Suprapubic skin (tissue), 4 donors: ENCODE data around the gene PHLDB2.

Source experiments
- CTCF ChIP-seq, 2 donors: fragments of 200-600 bp in 1 of 2; fragments of 450-650 bp in 1 of 2; sonication (generic) in 1 of 2; IDR thresholded peaks; one replicate each; pipeline ENCODE4 v1.5.1; 2016 to 2019; ENCODE audit warnings: antibody characterized with exemption in 2 of 2, mild to moderate bottlenecking in 1 of 2, moderate library complexity in 1 of 2
- EP300 ChIP-seq: sonication (generic); formaldehyde crosslinking; IDR thresholded peaks from one replicate; pipeline ENCODE4 v1.6.1; 2017; ENCODE audit warnings: antibody characterized with exemption
- POLR2A ChIP-seq, 2 donors: fragments of 450-650 bp; IDR thresholded peaks; one replicate each; pipeline ENCODE4 v1.6.1; 2017; ENCODE audit warnings: antibody characterized with exemption in 2 of 2, mild to moderate bottlenecking in 2 of 2, moderate library complexity in 2 of 2
- POLR2AphosphoS5 ChIP-seq, 3 donors: sonication (generic); formaldehyde crosslinking; IDR thresholded peaks; one replicate each; pipeline ENCODE4 v1.6.1; 2017; ENCODE audit warnings: antibody characterized with exemption in 3 of 3

- TF ChIP-seq CTCF (IDR thresholded peaks at IDR 0.05) (no peak), POLR2A (IDR thresholded peaks at IDR 0.05) (no peak), POLR2AphosphoS5 (IDR thresholded peaks at IDR 0.05) (no peak), EP300 (no peak)
Observed at GRCh38 chr3:111937871-111938270, 78.8 kb downstream of the PHLDB2 start.
